Activated CD4-positive, alpha-beta T cell treated with anti-CD3 and anti-CD28 coated beads, Interleukin-10, Interleukin-2, amounts not matched to agents 100 ng/mL and 50 ng/mL, durations not matched to agents 16 hours and 8 hours (primary cell): Measurements from ENCODE around the gene PSMB9.
"Not testable (repeated sequence)": the region's sequence is repeated elsewhere in the genome, so short reads cannot be mapped to it uniquely, and the experiment has no call there.

ENCODE experiments used
- DNase-seq: peaks from one replicate; pipeline ENCODE4 v3.0.0-alpha.2; 2020

Gene PSMB9

DNA sequence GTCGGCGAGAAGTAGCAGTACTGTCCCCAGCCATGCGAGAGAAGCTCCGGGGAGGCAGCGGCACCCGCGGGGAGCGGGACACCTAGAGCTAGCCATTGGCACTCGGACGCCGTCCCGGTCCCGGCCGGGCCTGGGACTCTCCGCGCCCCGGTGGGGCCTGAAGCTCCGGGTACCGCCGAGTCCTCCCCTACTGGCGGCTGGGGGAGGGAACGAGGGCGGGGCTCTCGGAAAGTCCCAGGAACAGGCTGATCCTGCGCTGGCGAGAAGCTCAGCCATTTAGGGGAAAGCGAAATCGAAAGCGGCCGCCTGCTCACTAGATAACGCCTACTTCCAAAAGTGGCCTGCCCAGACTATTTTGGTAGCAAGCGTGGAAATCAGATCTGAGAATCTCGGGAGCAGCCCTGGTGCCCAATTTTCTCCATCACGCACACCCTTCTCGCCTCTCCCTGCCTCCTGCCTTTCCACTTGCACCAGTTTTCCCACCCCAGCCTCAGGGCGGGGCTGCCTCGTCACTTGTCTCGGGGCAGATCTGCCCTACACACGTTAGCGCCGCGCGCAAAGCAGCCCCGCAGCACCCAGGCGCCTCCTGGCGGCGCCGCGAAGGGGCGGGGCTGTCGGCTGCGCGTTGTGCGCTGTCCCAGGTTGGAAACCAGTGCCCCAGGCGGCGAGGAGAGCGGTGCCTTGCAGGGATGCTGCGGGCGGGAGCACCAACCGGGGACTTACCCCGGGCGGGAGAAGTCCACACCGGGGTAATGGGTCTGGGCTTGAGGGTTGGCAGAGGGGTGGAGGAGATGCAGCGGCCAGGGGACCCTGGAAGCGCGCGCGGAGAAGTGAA lies at the start of gene PSMB9, which contains the start of gene TAP1:
Gene PSMB9 (plus strand): TSS at position 652 of the 835 bp plus-strand sequence. CDS start 38 bp downstream, at position 690.
Gene TAP1 (minus strand): TSS at position 164 of the 835 bp plus-strand sequence. CDS start 68 bp downstream, at position 96.
- peak; percentile 96 for DNase-seq

DNA sequence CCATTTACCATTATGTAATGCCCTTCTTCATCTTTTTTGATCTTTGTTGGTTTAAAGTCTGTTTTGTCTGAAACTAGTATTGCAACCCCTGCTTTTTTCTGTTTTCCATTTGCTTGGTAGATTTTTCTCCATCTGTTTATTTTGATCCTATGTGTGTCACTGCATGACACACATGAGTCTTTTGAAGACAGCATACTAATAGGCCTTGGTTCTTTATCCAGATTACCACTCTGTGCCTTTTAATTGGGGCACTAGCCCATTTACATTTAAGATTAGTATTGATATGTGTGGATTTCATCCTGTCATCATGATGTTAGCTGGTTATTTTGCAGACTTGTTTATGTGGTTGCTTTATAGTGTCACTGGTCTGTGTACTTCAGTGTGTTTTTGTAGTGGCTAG lies 48.6 kb upstream of the PSMB9 start:
- not testable (repeated sequence) for DNase-seq

DNA sequence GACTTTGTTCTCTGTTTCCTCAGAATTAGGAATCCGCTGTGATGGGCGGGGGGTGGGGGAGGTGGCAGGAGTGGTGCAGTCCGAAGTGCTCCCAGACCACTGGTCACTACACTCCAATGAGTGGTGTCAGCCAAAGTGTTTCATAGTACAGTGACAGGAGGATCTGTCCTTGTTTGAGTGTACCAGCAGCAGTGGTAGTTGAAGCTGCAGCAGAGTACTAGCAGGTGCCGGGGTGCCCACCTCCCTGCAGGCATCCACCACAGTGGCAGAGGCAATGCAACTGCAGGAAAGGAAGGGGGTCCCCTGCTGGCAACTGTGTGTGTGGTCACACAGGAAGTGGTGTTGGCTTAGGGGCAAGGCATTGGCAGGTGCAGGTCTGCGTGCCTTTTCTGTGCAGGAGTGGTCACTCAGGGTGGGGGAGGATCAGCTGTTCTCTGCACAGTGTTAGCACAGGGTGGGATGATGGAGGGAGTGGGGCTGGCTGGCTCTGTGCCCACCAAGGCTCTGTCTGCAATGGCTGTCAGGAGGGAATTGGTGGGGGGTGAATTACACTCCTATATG lies 46.9 kb upstream of the PSMB9 start:
- no peak for DNase-seq

DNA sequence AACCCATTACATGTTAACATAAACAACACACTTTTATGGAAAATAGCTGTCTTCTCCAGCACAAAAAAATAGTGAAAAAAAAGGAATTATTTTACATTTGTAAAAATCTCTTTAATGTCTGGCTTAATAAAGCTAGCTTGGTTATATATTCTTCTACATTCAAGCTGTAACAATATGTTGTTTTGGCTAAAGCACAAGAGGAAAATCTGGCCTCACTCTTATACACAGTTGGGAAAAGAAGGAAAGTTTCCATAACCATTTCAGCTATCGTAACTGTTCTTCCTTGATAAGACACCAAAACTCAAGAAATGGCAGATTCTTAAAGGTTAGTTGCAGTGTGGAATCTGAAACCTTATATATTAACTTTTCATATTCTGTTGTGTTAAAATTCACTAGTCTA lies 44.8 kb upstream of the PSMB9 start:
- no peak for DNase-seq

DNA sequence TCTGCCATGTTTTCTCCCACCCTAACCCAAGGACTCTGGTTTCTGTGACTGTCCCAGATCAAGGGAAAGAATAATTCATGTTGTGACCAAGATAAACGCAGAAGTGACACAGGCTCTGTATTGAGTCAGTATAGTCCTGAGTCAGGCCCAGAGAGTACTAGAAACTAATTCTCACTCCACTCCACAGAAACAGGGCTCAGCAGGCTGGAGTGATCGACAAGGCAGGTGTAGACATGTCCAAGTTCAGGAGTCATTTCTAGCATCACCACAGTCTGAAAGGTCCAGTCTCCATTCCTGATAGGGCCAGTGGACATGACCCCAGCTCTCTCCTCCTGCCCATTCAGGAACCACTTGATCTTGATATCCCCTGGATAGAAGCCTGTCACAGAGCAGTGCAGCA lies 39.8 kb upstream of the PSMB9 start:
- DNase-seq = no peak

DNA sequence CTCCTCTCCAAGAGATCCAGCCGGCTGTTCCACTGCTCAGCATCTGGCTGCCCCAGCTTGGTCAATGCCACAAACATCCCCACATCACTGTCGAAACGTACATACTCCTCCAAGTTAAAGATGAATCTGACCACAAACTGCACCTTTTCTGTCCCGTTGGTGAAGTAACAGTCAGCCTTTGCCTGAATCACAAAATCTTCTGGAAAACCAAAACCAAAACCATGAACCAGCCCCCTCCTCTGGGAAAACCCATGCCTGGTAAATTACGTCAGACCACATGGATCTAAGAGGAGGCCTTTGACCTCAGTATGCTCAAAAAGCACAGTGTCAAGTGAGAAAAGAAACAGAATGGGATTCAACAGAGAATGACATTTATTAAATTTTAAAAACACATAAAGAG lies 38.9 kb upstream of the PSMB9 start:
- no peak for DNase-seq

DNA sequence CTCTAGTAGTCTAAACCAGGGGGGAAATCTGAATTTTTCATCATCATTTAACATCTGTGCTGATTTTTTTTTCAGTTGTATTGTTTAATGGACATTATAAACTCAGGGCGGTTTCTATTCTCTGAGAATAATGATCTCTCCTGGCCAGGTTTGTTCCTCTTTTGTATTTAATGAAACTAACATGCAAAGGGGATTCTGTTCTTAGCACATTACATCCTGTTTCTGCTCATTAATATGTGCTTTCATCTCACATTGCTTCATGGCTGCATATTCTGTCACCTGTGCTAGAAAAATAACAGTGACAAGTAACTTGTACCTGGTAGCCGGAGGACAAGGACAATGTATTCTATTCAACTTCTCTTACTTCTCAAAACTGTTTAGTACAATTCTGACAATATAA lies 38.0 kb upstream of the PSMB9 start:
- no peak for DNase-seq

DNA sequence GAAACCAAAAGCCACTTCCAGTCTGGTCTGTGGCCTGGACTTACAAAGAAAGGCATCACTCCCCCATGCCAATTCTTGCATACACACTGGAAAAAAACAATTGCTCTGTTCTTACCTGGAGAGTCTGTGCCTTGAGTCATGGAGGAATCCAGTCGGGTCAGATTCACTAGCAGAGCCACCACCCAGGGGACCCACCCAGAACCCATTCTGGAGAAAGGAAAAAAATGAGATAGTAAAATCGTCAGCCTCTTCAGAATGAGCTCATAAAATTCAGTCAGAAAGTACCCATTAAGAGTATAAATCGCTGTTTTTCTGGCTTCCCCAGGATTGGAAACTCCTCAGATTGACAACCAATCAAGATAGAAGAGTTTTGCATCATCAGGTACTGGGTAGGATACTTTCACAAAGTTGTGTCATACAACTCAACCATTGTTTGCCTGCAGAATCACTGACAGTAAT lies 37.2 kb upstream of the PSMB9 start, which contains the start of gene HLA-DOB:
Gene HLA-DOB (minus strand): TSS at position 257 of the 459 bp plus-strand sequence. CDS start 51 bp downstream, at position 206.
- DNase-seq = peak; percentile 35

DNA sequence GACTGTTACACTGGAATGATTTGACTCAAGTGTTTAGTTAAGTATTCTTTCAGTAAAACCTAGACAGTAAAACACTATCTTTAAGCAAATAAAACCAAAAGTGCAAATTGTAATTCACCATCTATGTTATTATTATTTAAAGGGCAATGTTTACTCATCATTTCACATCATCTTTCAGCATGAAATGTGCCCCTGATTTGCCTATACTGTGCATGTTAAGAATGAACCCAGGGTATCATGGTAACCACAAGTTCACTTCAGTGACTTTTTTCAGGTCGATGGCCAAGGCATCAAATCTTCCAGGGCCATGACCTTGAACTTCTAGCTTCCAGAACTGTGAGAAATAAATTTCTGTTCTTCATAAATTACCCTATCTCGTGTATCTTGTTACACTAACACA lies 35.1 kb upstream of the PSMB9 start:
- no peak for DNase-seq

DNA sequence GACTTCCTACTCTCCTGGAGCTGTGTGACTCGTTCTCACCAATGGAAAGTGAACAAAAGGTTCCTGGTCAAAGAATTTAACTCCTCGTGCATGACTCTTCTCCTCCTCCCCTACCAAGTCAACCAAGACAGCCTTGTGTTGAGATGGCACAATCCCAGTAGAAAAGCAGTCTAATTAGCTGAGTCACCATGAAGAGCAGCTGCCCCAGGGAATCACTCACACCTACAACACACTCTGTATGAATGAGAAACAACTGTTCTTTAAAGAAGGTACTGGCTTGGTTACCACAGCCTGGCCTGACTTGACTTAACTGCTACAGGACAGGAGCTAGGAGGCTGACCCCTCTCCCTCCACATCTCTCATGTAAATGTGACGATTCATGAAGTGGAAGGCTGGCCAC lies 34.3 kb upstream of the PSMB9 start:
- DNase-seq = no peak

DNA sequence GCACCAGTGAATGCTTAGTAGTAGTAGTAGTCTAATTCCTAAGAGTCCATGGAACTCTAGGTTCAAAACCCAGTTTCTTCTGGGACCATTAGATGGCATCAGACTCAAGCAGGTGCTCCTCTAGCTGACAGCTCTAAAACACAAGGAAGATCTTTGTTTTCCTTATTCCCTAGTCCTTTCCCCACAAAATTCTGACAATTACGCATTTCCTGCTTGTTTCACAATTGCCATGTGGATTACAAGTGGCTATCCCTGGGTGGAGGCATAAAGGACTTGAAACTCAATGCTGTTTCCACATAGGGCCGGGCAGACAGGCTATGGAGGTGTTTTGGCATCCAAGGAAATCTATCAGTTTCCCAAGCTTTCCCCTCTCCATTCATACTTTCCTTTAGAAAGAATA lies 28.0 kb upstream of the PSMB9 start:
- no peak for DNase-seq

DNA sequence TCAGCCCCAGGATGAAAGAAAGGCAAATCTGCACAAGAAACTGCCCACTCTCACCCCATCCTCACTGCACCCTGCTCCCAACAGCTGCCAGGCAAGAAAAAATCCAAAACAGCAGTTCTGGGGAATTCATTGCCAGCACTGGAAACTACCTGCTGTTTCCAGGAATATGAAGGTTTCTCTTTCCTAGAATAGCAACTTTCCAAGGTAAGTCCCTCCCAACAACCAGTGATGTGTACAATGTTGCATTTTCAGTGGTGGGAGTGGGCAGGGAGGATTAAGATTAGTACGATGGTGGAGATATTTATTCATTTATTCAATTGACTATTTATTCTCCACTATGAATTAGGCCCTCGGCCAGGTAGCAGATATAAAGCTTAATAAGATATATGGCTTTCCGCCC lies 27.0 kb upstream of the PSMB9 start:
- no peak for DNase-seq

DNA sequence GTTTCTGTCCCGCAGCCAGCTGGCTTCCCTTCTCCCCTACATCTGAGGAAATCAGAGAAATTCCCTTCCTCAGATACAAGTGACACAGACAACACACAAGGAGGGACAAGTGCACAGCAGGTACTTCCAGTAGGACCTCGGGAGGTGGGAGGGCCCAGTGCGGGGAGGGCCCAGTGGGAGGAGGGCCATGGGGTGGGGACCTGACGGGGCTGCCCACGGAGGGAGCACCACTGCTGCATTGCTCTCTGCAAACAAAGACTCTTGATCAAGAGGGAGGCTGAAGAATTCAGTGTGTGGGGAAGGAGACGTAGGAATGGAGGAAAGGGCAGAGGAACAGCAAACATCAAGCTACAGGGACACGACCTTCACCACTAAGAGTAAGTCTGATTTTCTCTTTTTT lies 24.5 kb upstream of the PSMB9 start:
- no peak for DNase-seq

DNA sequence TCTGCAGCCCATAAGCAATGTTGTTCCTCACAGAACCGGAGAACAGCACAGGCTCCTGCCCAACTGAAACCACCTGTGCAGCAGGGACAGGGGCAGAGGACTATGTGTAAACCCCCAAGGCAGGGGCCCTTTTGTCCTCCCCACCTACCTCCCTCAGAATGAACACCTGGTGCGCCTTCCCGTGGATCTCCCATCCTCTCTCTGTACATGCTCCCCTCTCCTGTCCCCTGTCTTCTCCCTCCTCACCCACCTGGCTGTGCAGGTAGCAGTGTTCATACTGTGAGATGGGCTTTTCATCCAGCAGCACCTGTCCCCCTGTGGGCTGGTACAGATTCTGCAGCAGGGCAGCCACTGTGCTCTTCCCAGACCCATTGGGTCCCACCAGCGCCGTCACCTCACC lies 24.0 kb upstream of the PSMB9 start:
- no peak for DNase-seq

DNA sequence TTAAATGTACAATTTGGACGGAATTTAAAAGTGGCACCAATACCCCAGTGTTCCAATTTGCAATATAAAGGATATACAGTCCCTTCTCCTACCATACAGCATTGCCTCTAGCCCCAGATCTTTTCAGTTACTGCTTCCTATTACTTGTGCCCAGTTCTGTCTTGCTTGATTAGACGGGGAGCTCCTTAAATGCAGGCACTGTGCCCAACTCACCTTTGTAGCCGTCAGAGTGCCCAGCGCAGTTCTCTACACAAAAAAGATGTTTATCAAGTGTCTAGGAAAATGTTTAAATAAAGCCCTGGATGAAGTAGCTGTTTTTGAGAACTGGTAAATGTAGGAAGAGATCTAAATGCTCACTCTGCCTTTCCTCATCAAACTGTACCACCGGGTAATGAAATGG lies 23.1 kb upstream of the PSMB9 start:
- no peak for DNase-seq

DNA sequence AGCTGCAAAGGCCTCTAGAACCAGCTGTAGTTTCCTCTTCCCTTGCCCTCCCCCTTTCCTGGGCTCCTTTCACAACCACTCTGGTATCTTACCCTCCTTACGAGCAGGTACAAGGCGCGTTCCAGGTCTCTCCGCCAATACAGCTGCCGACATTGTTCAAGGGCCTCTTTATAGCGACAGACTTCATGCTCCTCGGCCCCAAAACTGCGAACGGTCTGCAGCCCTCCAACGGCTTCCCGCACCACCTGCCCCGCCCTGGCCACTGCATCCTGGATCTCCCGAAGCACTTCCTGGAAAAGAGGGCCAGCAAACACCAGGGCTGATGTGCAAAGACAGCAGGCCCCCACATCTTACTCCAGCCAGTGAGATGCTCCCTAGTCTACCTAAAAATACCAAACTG lies 21.5 kb upstream of the PSMB9 start:
- DNase-seq = no peak

DNA sequence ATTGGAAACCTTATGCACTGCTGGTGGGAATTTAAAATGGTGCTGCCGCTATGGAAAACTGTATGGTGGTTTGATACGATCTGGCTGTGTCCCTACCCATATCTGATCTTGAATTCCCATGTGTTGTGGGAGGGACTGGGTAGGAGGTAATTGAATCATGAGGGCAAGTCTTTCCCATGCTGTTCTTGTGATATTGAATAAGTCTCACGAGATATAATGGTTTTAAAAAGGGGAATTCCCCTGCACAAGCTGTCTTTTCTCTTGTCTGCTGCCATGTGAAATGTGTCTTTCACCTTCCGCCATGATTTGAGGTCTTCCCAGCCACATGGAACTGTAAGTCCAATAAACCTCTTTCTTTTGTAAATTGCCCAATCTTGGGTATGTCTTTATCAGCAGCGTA lies 20.3 kb upstream of the PSMB9 start:
- no peak for DNase-seq

DNA sequence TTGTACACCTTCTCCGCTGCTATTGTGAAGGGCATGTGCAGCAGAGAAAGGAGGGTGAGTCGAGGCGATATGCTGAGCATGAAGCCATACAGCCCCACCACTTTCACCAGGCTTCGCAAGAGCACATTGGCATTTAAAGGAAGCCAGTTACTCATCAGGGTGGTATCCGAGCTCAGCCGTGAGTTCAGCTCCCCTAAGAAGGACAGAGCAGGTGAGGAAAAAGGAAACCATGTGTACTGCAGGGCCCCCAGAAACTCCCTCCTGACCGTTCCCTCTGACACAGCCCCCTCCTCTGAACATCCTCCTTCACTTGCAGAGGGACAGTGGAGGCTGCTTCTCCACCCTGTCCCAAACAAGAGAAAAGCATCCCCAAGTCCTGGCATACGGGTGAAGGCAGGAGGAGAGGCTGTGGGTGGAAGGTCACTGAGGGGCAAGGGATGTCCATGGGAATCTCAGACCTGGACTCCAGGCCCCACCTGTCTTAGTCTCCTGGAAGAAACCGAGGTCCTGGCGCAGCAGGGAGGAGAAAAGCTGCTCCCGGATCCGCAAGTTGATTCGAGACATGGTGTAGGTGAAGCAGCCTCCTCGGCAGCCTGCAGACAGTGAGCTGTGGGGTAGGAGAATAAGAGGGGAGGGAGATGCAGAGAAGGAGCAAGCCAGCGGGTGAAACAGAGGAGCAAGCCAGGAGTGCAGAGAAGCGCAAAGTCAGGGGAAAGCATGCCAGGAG lies 18.7 kb upstream of the PSMB9 start:
- DNase-seq = no peak

DNA sequence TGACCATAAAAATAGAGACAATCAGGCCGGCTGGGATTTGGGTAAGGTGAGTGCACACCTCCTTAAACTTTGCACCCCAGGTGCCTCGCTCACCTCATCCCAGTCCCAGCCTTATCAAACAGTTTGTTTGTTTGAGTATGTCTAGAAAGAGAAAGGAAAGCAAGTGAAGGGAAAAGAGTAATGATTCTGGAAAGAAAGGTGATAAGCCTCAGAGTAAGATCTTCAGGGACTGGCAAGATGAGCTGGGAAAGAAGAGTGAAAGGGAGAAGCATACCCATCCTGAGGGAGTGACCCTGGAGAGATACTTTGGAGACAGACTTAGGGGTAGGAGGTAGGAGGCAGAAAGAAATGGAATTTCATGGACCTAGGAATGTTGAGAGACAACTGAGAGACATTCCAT lies 17.1 kb upstream of the PSMB9 start:
- no peak for DNase-seq

DNA sequence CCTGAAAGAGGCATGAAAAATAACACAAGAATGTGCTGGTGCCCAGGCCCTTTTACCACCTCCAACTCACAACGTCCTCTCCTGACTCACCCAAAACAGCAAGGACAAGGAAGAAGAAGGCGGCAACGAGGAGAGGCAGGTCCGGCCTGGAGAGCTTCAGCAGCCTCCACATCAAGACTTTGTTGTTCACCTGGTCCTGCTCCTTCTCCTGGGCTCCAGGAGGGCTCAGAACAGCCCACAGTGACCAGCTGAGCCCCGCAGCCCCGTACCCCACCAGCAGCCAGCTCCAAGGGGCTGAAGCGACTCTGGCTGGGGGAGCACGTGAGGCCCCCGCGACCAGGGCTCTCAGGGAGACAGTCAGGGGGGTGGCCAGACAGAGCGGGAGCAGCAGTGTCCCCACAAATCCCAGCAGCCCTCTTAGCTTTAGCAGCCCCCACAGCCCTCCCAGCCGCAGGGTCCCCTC lies 16.3 kb upstream of the PSMB9 start:
- no peak for DNase-seq

DNA sequence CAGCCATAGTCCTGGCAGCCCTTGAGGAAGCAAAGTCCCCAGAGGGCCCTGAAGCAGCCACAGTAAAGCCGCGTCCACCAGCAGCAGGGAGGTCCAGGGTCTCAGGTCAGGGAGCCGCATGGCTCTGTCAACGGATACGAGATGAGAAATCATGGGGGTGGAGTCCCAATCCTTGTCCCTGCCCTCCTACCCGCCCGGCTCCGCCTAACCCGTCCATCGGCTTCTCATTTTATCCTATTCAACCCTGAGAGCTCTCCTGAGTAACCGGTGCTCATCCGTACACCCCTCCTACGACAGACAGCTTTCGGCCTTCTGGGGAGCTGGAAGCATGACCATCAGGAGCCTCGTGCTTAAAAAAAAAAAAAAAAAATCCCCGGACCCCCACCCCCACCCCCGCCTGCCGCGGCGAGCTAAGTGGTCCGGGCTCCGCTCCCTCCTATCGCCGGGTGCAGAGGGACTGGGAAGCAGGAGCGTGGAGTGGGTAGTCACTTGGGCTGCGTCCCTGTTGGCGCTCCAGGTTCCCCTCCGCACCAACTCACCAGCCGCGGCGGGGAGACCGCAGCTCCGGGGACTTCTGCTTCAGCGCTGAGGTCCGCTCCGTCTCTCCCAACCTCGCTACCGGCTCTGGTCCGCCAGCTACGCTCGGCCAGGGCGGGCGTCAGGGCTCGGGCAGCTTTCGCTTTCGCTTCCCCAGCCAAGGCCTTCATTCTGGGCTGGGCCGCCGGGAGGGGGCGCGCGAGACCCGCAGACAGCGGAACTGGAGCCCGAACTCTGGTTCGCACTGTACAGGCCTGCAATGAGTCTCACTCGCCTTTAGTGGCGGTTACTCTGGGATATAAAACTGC lies 15.7 kb upstream of the PSMB9 start, which contains the start of gene TAP2:
Gene TAP2 (minus strand): TSS at position 626 of the 845 bp plus-strand sequence. CDS start 506 bp downstream, at position 120.
- DNase-seq = peak; percentile 98

DNA sequence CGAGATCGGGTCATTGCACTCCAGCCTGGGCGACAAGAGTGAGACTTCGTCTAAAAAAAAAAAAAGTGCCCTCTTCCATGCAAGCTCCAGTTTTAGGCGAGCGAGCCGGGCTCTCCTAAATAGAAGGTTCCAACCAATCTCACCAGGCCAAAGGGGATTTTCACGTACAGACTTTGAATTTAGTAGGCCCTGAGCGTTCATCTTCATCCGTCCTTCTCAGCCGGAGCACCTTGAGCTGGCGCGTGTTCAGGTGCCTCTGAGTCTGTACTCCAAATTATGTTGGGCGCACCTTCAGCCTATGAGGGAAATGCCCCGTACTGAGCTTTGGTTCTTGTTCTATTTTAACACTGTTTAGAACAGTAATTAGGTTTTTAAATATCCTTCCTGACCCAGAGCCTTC lies 14.6 kb upstream of the PSMB9 start:
- DNase-seq = no peak
